Measurements from ENCODE around the gene DYNC1I1.

DYNC1I1 gene

GRCh38 chr7:96061009-96061408 lies 288.7 kb downstream of the DYNC1I1 start:
- in situ Hi-C loops (cut with MboI; ENCODE audit: low sequenced_read_pairs) = no loop called here

GRCh38 chr7:96061844-96062243 lies 289.5 kb downstream of the DYNC1I1 start:
- in situ Hi-C loops (cut with MboI; ENCODE audit: low sequenced_read_pairs) = no loop called here

- in situ Hi-C loops (cut with MboI; ENCODE audit: low sequenced_read_pairs) = no loop called here
Observed at GRCh38 chr7:96067321-96067720, 295.0 kb downstream of the DYNC1I1 start.

GRCh38 chr7:96069401-96069800 lies 297.0 kb downstream of the DYNC1I1 start:
- in situ Hi-C loops (cut with MboI; ENCODE audit: low sequenced_read_pairs) = no loop called here

- in situ Hi-C loops (cut with MboI; ENCODE audit: low sequenced_read_pairs) = no loop called here
Observed at GRCh38 chr7:96074871-96075270, 302.5 kb downstream of the DYNC1I1 start.

GRCh38 chr7:96075510-96076349 lies 303.4 kb downstream of the DYNC1I1 start:
- in situ Hi-C loops (cut with MboI; ENCODE audit: low sequenced_read_pairs) = no loop called here

GRCh38 chr7:96076350-96076707 lies 304.0 kb downstream of the DYNC1I1 start:
- in situ Hi-C loops (cut with MboI; ENCODE audit: low sequenced_read_pairs) = no loop called here

GRCh38 chr7:96080027-96080426 lies 307.7 kb downstream of the DYNC1I1 start:
- in situ Hi-C loops (cut with MboI; ENCODE audit: low sequenced_read_pairs) = no loop called here

- in situ Hi-C loops (cut with MboI; ENCODE audit: low sequenced_read_pairs) = no loop called here
Observed at GRCh38 chr7:96084881-96085553, 312.7 kb downstream of the DYNC1I1 start.

GRCh38 chr7:96085953-96086352 lies 313.6 kb downstream of the DYNC1I1 start:
- in situ Hi-C loops (cut with MboI; ENCODE audit: low sequenced_read_pairs) = no loop called here

- in situ Hi-C loops (cut with MboI; ENCODE audit: low sequenced_read_pairs) = no loop called here
Observed at GRCh38 chr7:96088579-96088978, 316.2 kb downstream of the DYNC1I1 start.

- in situ Hi-C loops (cut with MboI; ENCODE audit: low sequenced_read_pairs) = no loop called here
Observed at GRCh38 chr7:96089511-96089910, 317.2 kb downstream of the DYNC1I1 start.

- in situ Hi-C loops (cut with MboI; ENCODE audit: low sequenced_read_pairs) = no loop called here
Observed at GRCh38 chr7:96090756-96091155, 318.4 kb downstream of the DYNC1I1 start.

- in situ Hi-C loops (cut with MboI; ENCODE audit: low sequenced_read_pairs) = no loop called here
Observed at GRCh38 chr7:96093435-96093834, 321.1 kb downstream of the DYNC1I1 start.

- in situ Hi-C loops (cut with MboI; ENCODE audit: low sequenced_read_pairs) = no loop called here
Observed at GRCh38 chr7:96097835-96098234, 325.5 kb downstream of the DYNC1I1 start.

- in situ Hi-C loops (cut with MboI; ENCODE audit: low sequenced_read_pairs) = no loop called here
Observed at GRCh38 chr7:96100737-96101136, 328.4 kb downstream of the DYNC1I1 start.

GRCh38 chr7:96102096-96102811 lies 329.9 kb downstream of the DYNC1I1 start:
- in situ Hi-C loops (cut with MboI; ENCODE audit: low sequenced_read_pairs) = no loop called here

- in situ Hi-C loops (cut with MboI; ENCODE audit: low sequenced_read_pairs) = no loop called here
Observed at GRCh38 chr7:96104984-96105383, 332.6 kb downstream of the DYNC1I1 start.

- in situ Hi-C loops (cut with MboI; ENCODE audit: low sequenced_read_pairs) = no loop called here
Observed at GRCh38 chr7:96111405-96111804, 339.1 kb downstream of the DYNC1I1 start.

GRCh38 chr7:96114190-96114589 lies 341.8 kb downstream of the DYNC1I1 start:
- in situ Hi-C loops (cut with MboI; ENCODE audit: low sequenced_read_pairs) = no loop called here

GRCh38 chr7:96116173-96116572 lies 343.8 kb downstream of the DYNC1I1 start:
- in situ Hi-C loops (cut with MboI; ENCODE audit: low sequenced_read_pairs) = no loop called here

Measured in HL-60/S4 treated with retinoic acid at 250 ng/mL for 4 days and 3 days (cell line).